NK-92 (cell line): ENCODE measurements around the gene ADGRF4.
"Not testable (repeated sequence)": the region's sequence is repeated elsewhere in the genome, so short reads cannot be mapped to it uniquely, and the experiment has no call there.

ENCODE experiments used
- DNase-seq: peaks from one replicate; lab custom pipeline; 2025; ENCODE audit not compliant: unreplicated experiment; lab: John Stamatoyannopoulos, UW

Gene ADGRF4

GRCh38 chr6:47734831-47735481 lies 36.6 kb downstream of the ADGRF4 start:
- no peak for DNase-seq

- no peak for DNase-seq
Observed at GRCh38 chr6:47736083-47736700, 37.8 kb downstream of the ADGRF4 start.

- DNase-seq: no peak
Observed at GRCh38 chr6:47737406-47737805, 39.0 kb downstream of the ADGRF4 start.

- no peak for DNase-seq
Observed at GRCh38 chr6:47740714-47741113, 42.3 kb downstream of the ADGRF4 start.

DNA sequence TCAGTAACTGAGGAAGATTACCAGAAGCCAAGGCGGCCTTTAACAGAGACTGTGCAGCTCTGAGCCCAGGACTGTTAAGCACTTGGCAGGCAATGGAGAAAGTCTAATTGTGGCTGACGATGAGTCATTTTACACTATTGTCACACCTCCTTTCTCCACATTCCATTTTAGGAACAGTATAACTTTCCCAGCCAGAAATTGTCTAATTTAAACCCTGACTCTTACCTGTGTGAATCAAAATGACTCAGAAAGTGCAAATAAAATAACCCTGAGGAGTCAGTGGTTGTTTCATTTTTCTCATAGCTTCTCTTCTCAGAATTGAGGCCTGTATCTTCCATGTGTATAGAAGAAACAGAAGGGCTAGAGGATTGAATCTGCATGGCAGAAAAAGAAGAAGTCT lies 43.4 kb downstream of the ADGRF4 start:
- no peak for DNase-seq

GRCh38 chr6:47743744-47744143 lies 45.4 kb downstream of the ADGRF4 start:
- no peak for DNase-seq

GRCh38 chr6:47745269-47745668 lies 46.9 kb downstream of the ADGRF4 start:
- DNase-seq: not testable (repeated sequence)

- DNase-seq: no peak
Observed at GRCh38 chr6:47749757-47750156, 51.4 kb downstream of the ADGRF4 start.

GRCh38 chr6:47752801-47753200 lies 54.4 kb downstream of the ADGRF4 start:
- DNase-seq: no peak

- DNase-seq: no peak
Observed at GRCh38 chr6:47759364-47759763, 61.0 kb downstream of the ADGRF4 start.

GRCh38 chr6:47762502-47762901 lies 64.1 kb downstream of the ADGRF4 start:
- no peak for DNase-seq

DNA sequence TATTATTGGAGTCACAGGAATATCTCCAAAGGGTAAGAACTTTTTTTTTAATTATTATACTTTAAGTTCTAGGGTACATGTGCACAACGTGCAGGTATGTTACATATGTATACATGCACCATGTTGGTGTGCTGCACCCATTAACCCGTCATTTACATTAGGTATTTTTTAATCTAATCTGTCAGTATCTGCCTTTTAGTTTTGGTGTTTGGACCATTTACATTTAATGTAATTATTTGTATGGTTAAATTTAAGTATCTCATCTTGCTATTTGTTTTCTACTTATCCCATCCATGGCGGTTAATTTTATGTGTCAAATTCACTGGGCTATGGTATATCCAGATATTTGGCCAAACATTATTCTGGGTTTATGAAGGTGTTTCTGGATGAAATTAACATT lies 68.1 kb downstream of the ADGRF4 start:
- DNase-seq: no peak

DNA sequence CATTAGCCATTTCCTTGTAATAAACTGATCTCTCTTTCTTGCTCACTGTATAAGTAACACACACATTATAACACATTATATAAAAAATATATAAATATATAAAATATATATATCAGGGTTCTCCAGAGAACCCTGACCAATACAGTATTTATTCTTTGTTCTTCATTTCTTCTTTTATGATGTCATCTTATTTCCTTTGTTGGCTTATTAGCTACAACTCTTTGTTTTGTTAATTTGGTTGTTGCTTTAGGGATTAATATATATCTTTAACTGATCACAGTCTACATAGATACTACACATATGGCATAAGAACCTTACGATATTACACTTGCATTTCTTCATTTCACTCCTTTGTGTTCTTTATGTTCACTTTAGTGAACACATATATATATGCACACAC lies 68.7 kb downstream of the ADGRF4 start:
- no peak for DNase-seq

GRCh38 chr6:47769982-47770381 lies 71.6 kb downstream of the ADGRF4 start:
- DNase-seq: no peak
